Progenitor cell of endocrine pancreas (in vitro differentiated cells): ENCODE results near the gene GLIS1. TPM values are rescaled to one million over a fixed set of nuclear protein-coding genes. Genes with fewer than 3 reads are reported as not detected.
"Not testable (repeated sequence)": the region's sequence is repeated elsewhere in the genome, so short reads cannot be mapped to it uniquely, and the experiment has no call there.

Experiments
- DNase-seq: peaks from one replicate; pipeline ENCODE4 v3.0.0; 2021; ENCODE audit warnings: low spot score; ENCODE audit not compliant: unreplicated experiment
- H3K27ac Mint-ChIP-seq: 2 replicates; pipeline ENCODE4 v1.8.0; 2021; ENCODE audit warnings: mild to moderate bottlenecking, moderate library complexity, mixed read lengths
- H3K27me3 Mint-ChIP-seq: 2 replicates; pipeline ENCODE4 v1.8.0; 2021; ENCODE audit warnings: mixed read lengths
- H3K36me3 Mint-ChIP-seq: 2 replicates; pipeline ENCODE4 v1.8.0; 2022; ENCODE audit warnings: mixed read lengths; ENCODE audit not compliant: insufficient read depth
- H3K4me1 Mint-ChIP-seq: 2 replicates; pipeline ENCODE4 v1.8.0; 2021; ENCODE audit warnings: low read depth, mixed read lengths
- H3K4me3 Mint-ChIP-seq: 2 replicates; pipeline ENCODE4 v1.8.0; 2021; ENCODE audit warnings: low read depth, mild to moderate bottlenecking, moderate library complexity, mixed read lengths
- H3K9me3 Mint-ChIP-seq: 2 replicates; pipeline ENCODE4 v1.8.0; 2021; ENCODE audit warnings: low read depth, mixed read lengths
- CTCF ChIP-seq: fragments of 200-600 bp; sonication (generic); IDR thresholded peaks from one replicate; pipeline ENCODE4 v1.5.0; 2021; ENCODE audit warnings: antibody characterized with exemption, mild to moderate bottlenecking; ENCODE audit not compliant: unreplicated experiment
- total RNA-seq: library from RNA; stranded (reverse); gene quantifications from 2 replicates; pipeline ENCODE4 v1.2.1, GENCODE V29; 2021

Gene GLIS1
- total RNA-seq, 1 donor from 2014 or later = not detected

DNA sequence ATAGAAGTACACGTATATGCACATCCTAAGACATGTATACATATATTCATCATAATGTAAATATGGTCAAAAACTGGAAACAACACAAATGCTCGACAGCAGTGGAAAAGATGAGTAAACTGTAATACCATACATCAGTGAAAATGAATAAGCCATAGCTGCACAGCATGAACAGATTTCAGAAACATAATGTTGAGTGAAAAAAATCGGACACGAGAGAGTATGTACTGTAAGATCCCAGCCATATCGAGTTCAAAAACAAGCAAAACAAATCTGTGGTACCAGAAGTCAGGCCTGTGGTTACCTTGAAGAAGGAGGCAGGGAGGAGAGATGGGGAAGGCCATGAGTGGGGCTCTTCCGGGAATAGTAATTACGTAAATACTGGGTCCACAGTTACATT, 90.4 kb downstream of the GLIS1 start:
- Mint-ChIP-seq H3K4me1 (no peaks in the 10 kb centered on the region), H3K27ac (no peak overlapping the region), H3K4me3 (no peak overlapping the region), H3K9me3 (no peaks in the 10 kb centered on the region), H3K36me3 (no peaks in the 10 kb centered on the region), H3K27me3 (peaks cover 8% of the 10 kb centered on the region)
- TF ChIP-seq CTCF = no peak
- no peak for DNase-seq

- H3K4me3 Mint-ChIP-seq, H3K27me3 Mint-ChIP-seq, H3K9me3 Mint-ChIP-seq, H3K4me1 Mint-ChIP-seq, H3K36me3 Mint-ChIP-seq, DNase-seq, H3K27ac Mint-ChIP-seq: not testable (repeated sequence)
Measured at GRCh38 chr1:53647915-53648314, 91.0 kb downstream of the GLIS1 start.

- no peak for DNase-seq
- no peak for TF ChIP-seq CTCF
- Mint-ChIP-seq H3K4me1 (no peaks in the 10 kb centered on the region), H3K36me3 (no peaks in the 10 kb centered on the region), H3K9me3 (no peaks in the 10 kb centered on the region), H3K4me3 (no peak overlapping the region), H3K27me3 (peaks cover 5% of the 10 kb centered on the region), H3K27ac (no peak overlapping the region)
Measured at GRCh38 chr1:53646732-53647131, 92.2 kb downstream of the GLIS1 start.

- Mint-ChIP-seq H3K27ac (no peak overlapping the region), H3K27me3 (peaks cover 5% of the 10 kb centered on the region), H3K4me1 (no peaks in the 10 kb centered on the region), H3K9me3 (no peaks in the 10 kb centered on the region), H3K36me3 (no peaks in the 10 kb centered on the region), H3K4me3 (no peak overlapping the region)
- no peak for DNase-seq
- no peak for TF ChIP-seq CTCF
Measured at GRCh38 chr1:53645690-53646078, 93.3 kb downstream of the GLIS1 start.

- DNase-seq = no peak
- peaks cover 5% of the 10 kb centered on the region for H3K27me3 Mint-ChIP-seq
- H3K9me3 Mint-ChIP-seq = no peaks in the 10 kb centered on the region
- no peaks in the 10 kb centered on the region for H3K36me3 Mint-ChIP-seq
- TF ChIP-seq CTCF = no peak
- no peak overlapping the region for H3K27ac Mint-ChIP-seq
- no peak overlapping the region for H3K4me3 Mint-ChIP-seq
- no peaks in the 10 kb centered on the region for H3K4me1 Mint-ChIP-seq
Measured at GRCh38 chr1:53644909-53645689, 93.9 kb downstream of the GLIS1 start.

DNA sequence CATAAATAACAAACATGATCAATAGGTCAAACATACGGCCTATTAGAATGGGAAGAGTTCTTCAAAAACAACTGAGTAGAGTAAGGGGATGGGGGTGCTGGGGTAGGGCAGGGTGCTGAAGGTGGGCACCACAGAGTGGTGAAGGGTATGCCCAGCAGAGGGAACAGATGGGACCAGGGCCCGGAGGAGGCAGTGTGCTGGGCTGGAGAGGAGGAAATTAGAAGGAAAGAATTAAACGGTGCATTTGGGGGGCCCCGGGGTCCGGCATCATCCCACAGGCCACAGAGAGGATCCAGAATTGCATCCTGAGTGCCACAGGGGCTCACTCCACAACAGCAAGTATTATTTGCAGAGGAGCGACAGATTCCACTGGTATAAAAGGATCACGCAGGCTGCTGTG, 94.5 kb downstream of the GLIS1 start:
- Mint-ChIP-seq H3K4me3 (no peak overlapping the region), H3K36me3 (no peaks in the 10 kb centered on the region), H3K4me1 (no peaks in the 10 kb centered on the region), H3K9me3 (no peaks in the 10 kb centered on the region), H3K27ac (no peak overlapping the region), H3K27me3 (peaks cover 5% of the 10 kb centered on the region)
- DNase-seq = no peak
- no peak for TF ChIP-seq CTCF
